NCI-H345 treated with DMSO at 0.1 percent for 48 hours (cell line): ENCODE results near the gene SNPH.

Source experiments
- DNase-seq: peaks from one replicate; lab custom pipeline; 2025; ENCODE audit not compliant: unreplicated experiment; lab: John Stamatoyannopoulos, UW

The SNPH gene

GRCh38 chr20:1305712-1306111 is 39.6 kb downstream of the SNPH start:
- no peak for DNase-seq

- no peak for DNase-seq
Measured at GRCh38 chr20:1306316-1307135, 40.4 kb downstream of the SNPH start.

DNA sequence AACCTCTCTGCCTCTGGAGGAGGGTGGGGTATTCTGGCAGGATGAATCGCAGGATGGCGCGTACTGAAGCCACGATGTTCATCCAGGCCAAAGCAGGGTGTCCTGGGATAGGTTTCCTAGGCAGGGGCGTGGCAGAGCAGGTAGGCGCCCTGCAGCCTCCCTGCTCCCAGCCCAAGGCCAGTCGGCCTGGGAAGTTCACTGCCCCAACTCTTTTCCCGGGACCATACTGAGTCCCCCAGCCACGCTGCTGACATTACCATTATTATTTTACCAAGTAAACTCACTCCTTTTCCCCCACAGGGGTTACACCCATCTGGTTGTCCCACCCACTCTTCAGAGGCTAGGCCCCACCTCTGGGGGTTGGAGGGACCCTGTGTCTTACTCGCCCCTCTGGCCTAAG is 41.1 kb downstream of the SNPH start:
- DNase-seq: no peak

DNA sequence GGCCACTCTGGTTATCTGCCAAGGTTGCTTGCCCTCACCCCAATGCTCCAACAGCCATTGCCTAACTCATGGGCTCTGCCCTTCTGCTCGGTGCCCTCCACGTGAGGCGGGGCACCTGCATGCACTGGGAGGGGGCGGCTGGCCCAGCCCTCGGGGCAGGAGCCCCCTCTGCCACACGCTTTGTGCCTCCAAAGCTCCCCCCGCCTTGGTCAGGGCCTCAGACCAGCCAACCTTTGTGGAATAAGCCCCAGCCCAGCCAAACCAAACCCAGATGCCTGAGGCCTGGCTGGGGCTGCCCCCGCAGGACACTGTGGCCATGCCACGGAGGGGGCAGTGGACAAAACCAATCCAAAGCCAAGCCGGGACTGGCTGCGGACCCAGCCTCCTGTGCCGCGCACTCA is 41.5 kb downstream of the SNPH start:
- DNase-seq: no peak

DNA sequence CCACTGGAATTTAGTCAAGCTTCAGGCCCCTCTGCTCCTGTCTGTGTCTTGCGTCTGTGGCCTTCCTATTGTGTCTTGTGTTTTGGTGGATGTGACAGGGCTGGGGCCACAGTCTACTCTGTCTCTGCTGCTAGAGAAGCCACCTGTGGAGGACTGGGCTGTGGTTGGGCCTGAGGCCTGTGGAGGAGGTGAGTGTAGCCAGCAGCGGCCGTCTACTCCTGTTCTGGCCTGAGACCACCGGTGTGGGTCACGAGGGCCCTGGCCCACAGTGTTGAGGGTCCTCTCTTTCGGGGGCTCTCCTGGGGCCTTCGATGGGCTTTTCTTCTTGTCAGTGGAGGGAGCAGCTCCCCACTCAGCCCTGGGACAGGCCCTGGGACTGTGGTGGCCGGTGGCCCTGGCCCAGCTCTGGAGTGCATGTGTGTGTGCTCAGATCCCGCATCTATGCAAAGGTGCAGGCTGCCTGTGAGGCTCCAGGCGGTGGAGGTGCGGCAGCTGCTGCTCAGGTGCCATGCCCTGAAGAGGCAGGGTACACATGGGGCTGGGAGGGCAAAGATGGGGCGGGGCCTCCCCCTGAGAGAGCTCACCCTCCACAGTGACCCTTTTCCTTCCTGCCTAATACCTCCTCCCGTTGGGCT is 42.1 kb downstream of the SNPH start:
- DNase-seq: no peak

- no peak for DNase-seq
Measured at GRCh38 chr20:1308702-1309095, 42.6 kb downstream of the SNPH start.

DNA sequence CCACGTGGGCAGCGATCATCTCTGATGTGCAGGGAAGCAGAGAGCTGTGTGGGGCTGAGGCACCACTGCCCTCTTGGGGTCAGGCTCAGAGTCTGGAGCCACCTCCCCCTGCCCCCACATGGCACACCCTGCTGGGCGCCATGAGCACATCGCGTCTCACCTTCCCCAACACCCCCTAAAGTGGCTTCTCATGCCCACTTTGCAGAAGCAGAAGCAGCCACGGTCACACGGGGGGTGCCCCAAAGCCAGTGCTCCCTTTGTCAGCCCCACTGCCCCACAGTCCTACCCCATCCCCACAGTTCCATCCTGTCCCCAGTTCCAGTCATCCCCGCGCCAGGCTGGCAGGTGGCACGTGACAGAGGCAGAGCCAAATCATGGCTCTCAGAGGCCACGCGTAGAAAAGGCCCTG is 43.3 kb downstream of the SNPH start:
- no peak for DNase-seq

GRCh38 chr20:1310071-1310470 is 44.0 kb downstream of the SNPH start:
- no peak for DNase-seq

- no peak for DNase-seq
Measured at GRCh38 chr20:1310506-1311190, 44.6 kb downstream of the SNPH start.

GRCh38 chr20:1312308-1312707 is 46.2 kb downstream of the SNPH start:
- no peak for DNase-seq

GRCh38 chr20:1312904-1313235 is 46.8 kb downstream of the SNPH start:
- no peak for DNase-seq

GRCh38 chr20:1313236-1313964 is 47.3 kb downstream of the SNPH start:
- peak; percentile 74 for DNase-seq

DNA sequence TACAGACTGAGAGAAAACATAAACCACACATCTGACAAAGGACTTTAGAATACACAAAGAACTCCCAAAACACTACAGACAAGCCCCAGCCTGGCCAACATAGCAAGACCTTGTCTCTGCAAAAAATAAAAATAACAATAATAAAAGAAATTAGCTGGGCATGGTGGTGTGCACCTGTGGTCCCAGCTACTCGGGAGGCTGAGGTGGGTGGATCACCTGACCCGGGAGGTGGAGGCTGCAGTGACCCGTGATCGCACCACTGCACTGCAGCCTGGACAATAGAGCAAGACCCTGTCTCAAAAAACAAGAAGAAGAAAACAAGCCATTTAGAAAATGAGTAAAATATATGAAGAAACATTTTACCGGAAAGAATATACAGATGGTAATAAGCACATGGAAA is 49.7 kb downstream of the SNPH start:
- DNase-seq: no peak

GRCh38 chr20:1317545-1318255 is 51.6 kb downstream of the SNPH start:
- DNase-seq: no peak

GRCh38 chr20:1319051-1319450 is 53.0 kb downstream of the SNPH start:
- no peak for DNase-seq

GRCh38 chr20:1319462-1319861 is 53.4 kb downstream of the SNPH start:
- DNase-seq: no peak

DNA sequence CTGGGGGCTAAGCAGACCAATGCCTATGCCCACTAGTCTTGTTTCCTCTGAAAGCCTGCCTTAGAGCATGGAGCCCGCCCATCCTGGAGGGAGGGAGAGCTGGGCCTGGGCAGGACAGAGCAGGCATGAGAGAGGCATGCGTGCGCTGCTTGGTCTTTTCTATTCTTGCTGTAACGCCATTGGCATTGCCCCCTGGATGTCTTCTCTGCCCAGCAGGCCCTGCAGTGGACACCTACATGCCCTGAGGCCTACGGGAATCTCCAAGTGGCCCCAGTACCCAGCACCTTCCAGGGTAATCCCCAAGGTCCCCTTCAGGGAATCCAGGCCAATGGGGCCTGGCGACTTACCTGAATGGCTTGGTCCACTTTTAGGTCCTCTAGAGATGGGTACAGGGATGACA is 53.9 kb downstream of the SNPH start:
- DNase-seq: no peak

DNA sequence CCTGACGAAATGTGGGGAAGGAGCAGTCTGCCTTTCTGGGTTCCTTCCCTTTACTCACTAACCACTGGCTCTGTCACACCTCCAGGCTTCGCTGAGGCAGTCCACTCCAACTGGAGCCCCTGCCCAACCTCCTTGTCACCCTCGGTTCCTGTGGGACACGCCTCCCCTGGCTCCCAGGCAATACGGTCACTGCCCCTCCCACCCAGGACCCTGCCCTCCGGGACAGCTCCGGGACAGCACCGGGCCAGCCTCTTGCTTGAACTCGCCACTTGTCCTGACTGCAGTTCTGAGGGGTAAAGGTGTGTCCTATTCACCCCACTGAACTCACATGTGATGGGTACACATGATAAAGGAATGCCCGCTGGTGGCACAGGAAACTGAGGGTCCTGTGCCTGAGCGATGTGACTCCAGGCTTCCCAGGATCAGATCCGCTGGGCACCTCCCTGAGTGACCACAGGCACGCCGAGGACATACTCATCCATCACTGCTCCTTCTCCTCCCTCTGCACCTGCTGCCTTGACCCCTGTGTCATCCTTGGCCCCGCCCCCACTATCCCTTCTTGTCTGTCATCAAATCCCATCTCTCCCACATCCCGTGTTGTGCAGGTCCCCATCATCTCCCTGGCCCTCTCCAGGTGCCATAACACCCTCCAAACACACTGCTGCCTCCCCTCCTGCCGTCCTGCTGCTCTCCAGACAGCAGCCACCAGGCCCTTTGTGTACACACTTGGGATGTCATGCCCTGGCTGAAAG is 55.0 kb downstream of the SNPH start:
- DNase-seq: no peak

GRCh38 chr20:1321654-1321939 is 55.5 kb downstream of the SNPH start:
- DNase-seq: no peak

GRCh38 chr20:1322511-1323245 is 56.6 kb downstream of the SNPH start:
- no peak for DNase-seq
